Fibroblast of lung (primary cell): ENCODE results near the gene PCDH9. TPM values are rescaled to one million over a fixed set of nuclear protein-coding genes. Genes with fewer than 3 reads are reported as not detected.

ENCODE experiments used
- DNase-seq, 2 donors: peaks; one replicate each; pipeline versions ENCODE4 v3.0.0 to v3.0.0-alpha.2; 2010; ENCODE audit warnings: low read depth in 2 of 2
- H2AFZ ChIP-seq: 2 replicates; pipeline ENCODE4 v1.5.1; 2012; ENCODE audit warnings: low read length, control low read depth, inconsistent platforms
- H3K27ac ChIP-seq: 2 replicates; pipeline ENCODE4 v1.5.1; 2011; ENCODE audit warnings: low read length, control low read depth; ENCODE audit not compliant: insufficient read depth
- H3K27me3 ChIP-seq: 2 replicates; pipeline ENCODE4 v1.5.1; 2011; ENCODE audit warnings: mild to moderate bottlenecking, low read length; ENCODE audit not compliant: control insufficient read depth, insufficient read depth
- H3K36me3 ChIP-seq: 2 replicates; pipeline ENCODE4 v1.5.1; 2011; ENCODE audit warnings: low read length; ENCODE audit not compliant: control insufficient read depth, insufficient read depth
- H3K4me1 ChIP-seq: 2 replicates; pipeline ENCODE4 v1.5.1; 2011; ENCODE audit warnings: low read length; ENCODE audit not compliant: control insufficient read depth, insufficient read depth; ENCODE audit errors: extremely low read depth
- H3K4me2 ChIP-seq: 2 replicates; pipeline ENCODE4 v1.5.1; 2011; ENCODE audit warnings: low read length, control low read depth; ENCODE audit not compliant: insufficient read depth; ENCODE audit errors: extremely low read depth
- H3K4me3 ChIP-seq, 4 experiments: fragments of 200-600 bp in 1 of 4; sonication (generic) in 1 of 4; replicated peaks in 1 of 4; 2 replicates each; pipeline ENCODE4 v1.5.1; 2011 to 2016; ENCODE audit warnings: low read length in 4 of 4, low read depth in 3 of 4, mild to moderate bottlenecking in 3 of 4, control low read depth in 2 of 4, inconsistent platforms in 1 of 4, mixed read lengths in 1 of 4; ENCODE audit not compliant: insufficient read depth in 1 of 4; ENCODE audit errors: control extremely low read depth in 1 of 4
- H3K79me2 ChIP-seq: 2 replicates; pipeline ENCODE4 v1.5.1; 2012; ENCODE audit warnings: mild to moderate bottlenecking, low read length, inconsistent platforms; ENCODE audit not compliant: control insufficient read depth, insufficient read depth
- H3K9ac ChIP-seq: 2 replicates; pipeline ENCODE4 v1.5.1; 2011; ENCODE audit warnings: mild to moderate bottlenecking, low read length, control low read depth; ENCODE audit not compliant: insufficient read depth
- H3K9me3 ChIP-seq: 2 replicates; pipeline ENCODE4 v1.5.1; 2012; ENCODE audit warnings: low read depth, low read length; ENCODE audit not compliant: control insufficient read depth, insufficient read depth
- H4K20me1 ChIP-seq: 2 replicates; pipeline ENCODE4 v1.5.1; 2011; ENCODE audit warnings: low read length; ENCODE audit not compliant: control insufficient read depth, insufficient read depth; ENCODE audit errors: extremely low read depth
- EZH2 ChIP-seq: IDR thresholded peaks from 2 replicates; pipeline ENCODE4 v1.5.1; 2012; ENCODE audit warnings: low read length, control low read depth, mild to moderate bottlenecking; ENCODE audit errors: missing control alignments
- polyA plus RNA-seq, 2 donors: library from polyadenylated mRNA; depleted of rRNA in 1 of 2; stranded (reverse) in 1 of 2; unstranded in 1 of 2; fragments of >200 nt; gene quantifications; 2 replicates each; pipeline ENCODE4 v1.2.1, GENCODE V29; 2011 to 2012; ENCODE audit warnings: missing spikeins in 1 of 2
- total RNA-seq: library from RNA; depleted of rRNA; stranded (reverse); fragments of >200 nt; gene quantifications from 2 replicates; pipeline ENCODE4 v1.2.1, GENCODE V29; 2014
- TF ChIP-seq, protein P1 (sequence below), 2 donors: IDR thresholded peaks in 1 of 2; conservative IDR thresholded peaks in 1 of 2; 1 replicate in 1 of 2; 2 replicates in 1 of 2; pipeline ENCODE4 v1.5.1; 2011 to 2012; ENCODE audit warnings: low read length in 2 of 2, control low read depth in 1 of 2, inconsistent platforms in 1 of 2, low read depth in 1 of 2, mild to moderate bottlenecking in 1 of 2

The PCDH9 gene
- total and polyA plus RNA-seq, 2 donors (not counting 1 experiment from before 2014, with no cell fraction given), result 0.50 to 0.67 TPM

DNA sequence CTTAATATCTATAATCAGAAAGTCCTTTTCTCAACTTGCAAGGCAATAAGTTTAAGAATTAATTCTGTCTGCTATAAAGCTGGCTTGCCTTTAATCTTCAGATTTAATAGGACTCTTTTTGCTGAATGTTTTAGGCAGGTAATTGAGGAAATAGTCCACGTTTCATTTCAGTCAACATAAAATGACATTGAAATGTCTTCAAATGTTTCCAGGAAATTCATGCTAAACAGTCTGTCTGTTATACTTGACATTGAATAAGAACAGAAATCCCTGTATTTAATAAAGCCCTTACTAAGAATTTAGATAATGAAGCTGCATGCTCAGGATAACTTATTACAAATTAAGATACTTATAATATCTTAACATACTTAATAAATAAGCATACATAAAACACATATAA, 84.2 kb downstream of the PCDH9 start:
- TF ChIP-seq EZH2, result no peak
- TF ChIP-seq, protein P1, sequence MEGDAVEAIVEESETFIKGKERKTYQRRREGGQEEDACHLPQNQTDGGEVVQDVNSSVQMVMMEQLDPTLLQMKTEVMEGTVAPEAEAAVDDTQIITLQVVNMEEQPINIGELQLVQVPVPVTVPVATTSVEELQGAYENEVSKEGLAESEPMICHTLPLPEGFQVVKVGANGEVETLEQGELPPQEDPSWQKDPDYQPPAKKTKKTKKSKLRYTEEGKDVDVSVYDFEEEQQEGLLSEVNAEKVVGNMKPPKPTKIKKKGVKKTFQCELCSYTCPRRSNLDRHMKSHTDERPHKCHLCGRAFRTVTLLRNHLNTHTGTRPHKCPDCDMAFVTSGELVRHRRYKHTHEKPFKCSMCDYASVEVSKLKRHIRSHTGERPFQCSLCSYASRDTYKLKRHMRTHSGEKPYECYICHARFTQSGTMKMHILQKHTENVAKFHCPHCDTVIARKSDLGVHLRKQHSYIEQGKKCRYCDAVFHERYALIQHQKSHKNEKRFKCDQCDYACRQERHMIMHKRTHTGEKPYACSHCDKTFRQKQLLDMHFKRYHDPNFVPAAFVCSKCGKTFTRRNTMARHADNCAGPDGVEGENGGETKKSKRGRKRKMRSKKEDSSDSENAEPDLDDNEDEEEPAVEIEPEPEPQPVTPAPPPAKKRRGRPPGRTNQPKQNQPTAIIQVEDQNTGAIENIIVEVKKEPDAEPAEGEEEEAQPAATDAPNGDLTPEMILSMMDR (conservative IDR thresholded peaks at IDR 0.05 in 1 of 2, IDR thresholded peaks at IDR 0.05 in 1 of 2; ENCODE audit: low read depth in 1 of 2, low read length in 2 of 2), result no peak
- Histone ChIP-seq H4K20me1 (no peaks in the 10 kb centered on the region), H3K4me1 (no peaks in the 10 kb centered on the region), H3K27ac (no peak overlapping the region), H3K4me3 (no peak overlapping the region), H3K79me2 (no peaks in the 10 kb centered on the region), H3K27me3 (no peaks in the 10 kb centered on the region), H2AFZ (no peak overlapping the region), H3K36me3 (no peaks in the 10 kb centered on the region), H3K9me3 (no peaks in the 10 kb centered on the region), H3K9ac (no peak overlapping the region), H3K4me2 (no peak overlapping the region)
- DNase-seq, result no peak

- no peak for TF ChIP-seq EZH2
- TF ChIP-seq, protein P1 (conservative IDR thresholded peaks at IDR 0.05 in 1 of 2, IDR thresholded peaks at IDR 0.05 in 1 of 2; ENCODE audit: low read depth in 1 of 2, low read length in 2 of 2), result no peak
- no peaks in the 10 kb centered on the region for H3K36me3 ChIP-seq
- no peaks in the 10 kb centered on the region for H3K79me2 ChIP-seq
- DNase-seq, result no peak
- H3K4me1 ChIP-seq, result no peaks in the 10 kb centered on the region
- no peaks in the 10 kb centered on the region for H3K27me3 ChIP-seq
- no peak overlapping the region for H3K4me2 ChIP-seq
- H2AFZ ChIP-seq, result no peak overlapping the region
- H3K27ac ChIP-seq, result no peak overlapping the region
- no peaks in the 10 kb centered on the region for H4K20me1 ChIP-seq
- H3K4me3 ChIP-seq, result no peak overlapping the region
- no peak overlapping the region for H3K9ac ChIP-seq
- no peaks in the 10 kb centered on the region for H3K9me3 ChIP-seq
Measured at GRCh38 chr13:67143544-67144115, 86.5 kb downstream of the PCDH9 start.

DNA sequence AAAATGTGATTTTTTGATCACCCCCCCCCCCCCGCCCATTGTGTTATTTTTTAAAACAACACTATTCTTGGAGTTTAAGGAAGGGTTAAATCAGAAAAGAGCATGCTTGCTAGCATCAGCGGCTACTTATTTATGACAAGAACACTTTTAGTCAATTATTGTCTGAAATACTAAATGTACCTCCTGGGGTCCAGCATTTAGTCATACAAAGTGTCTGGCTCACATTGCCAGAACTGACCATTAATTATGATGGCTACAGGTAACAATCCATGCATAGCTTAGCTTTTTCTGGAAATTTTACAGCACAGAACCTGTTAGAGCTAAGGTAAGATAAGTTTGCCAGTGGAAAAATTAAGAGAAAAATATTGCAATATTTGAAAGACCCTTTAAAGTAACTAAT, 90.1 kb downstream of the PCDH9 start:
- Histone ChIP-seq H3K4me1 (no peaks in the 10 kb centered on the region), H4K20me1 (no peaks in the 10 kb centered on the region), H3K27me3 (no peaks in the 10 kb centered on the region), H3K36me3 (no peaks in the 10 kb centered on the region), H2AFZ (no peak overlapping the region), H3K9me3 (no peaks in the 10 kb centered on the region), H3K9ac (no peak overlapping the region), H3K4me3 (no peak overlapping the region), H3K79me2 (no peaks in the 10 kb centered on the region), H3K4me2 (no peak overlapping the region), H3K27ac (no peak overlapping the region)
- no peak for TF ChIP-seq EZH2
- TF ChIP-seq, protein P1 (conservative IDR thresholded peaks at IDR 0.05 in 1 of 2, IDR thresholded peaks at IDR 0.05 in 1 of 2; ENCODE audit: low read depth in 1 of 2, low read length in 2 of 2), result no peak
- DNase-seq, result no peak
